Stimulated activated CD4-positive, alpha-beta T cell treated with anti-CD3 and anti-CD28 coated beads, Interleukin-1b, Interleukin-23, amount 100 ng/mL, for 1 hour (primary cell): ENCODE data around the gene ARMH4.

ENCODE experiments used
- DNase-seq, 2 donors: peaks; one replicate each; pipeline ENCODE4 v3.0.0-alpha.2; 2020; ENCODE audit warnings: low read depth in 2 of 2

Gene ARMH4

DNA sequence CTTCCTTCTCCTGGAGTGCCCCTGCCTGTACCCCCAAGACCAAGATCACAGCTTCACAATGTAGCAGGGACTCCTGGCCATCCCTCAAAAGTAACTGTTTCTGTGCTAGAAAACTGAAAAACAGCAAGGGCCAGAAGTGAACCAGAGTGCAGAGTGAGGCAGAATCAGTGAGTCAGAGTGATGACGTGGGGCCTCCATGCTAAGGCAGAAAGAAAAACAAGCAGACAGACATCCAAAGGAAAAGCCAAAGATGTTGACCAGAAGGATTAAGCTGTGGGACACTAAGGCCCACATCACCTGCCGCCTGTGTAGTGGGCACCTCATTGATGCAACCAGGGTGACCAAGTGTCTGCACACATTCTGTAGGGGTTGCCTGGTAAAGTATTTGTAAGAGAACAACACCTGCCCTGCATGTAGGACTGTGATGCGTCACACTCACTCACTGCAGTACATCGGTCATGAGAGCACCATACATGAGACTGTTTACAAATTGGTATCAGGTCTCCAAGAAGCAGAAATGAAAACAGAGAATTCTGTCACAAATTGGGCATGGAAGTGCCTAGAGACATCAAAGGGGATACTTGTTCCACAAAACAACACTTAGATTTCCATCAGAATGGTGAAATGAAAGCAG is 51.2 kb downstream of the ARMH4 start:
- no peak for DNase-seq

DNA sequence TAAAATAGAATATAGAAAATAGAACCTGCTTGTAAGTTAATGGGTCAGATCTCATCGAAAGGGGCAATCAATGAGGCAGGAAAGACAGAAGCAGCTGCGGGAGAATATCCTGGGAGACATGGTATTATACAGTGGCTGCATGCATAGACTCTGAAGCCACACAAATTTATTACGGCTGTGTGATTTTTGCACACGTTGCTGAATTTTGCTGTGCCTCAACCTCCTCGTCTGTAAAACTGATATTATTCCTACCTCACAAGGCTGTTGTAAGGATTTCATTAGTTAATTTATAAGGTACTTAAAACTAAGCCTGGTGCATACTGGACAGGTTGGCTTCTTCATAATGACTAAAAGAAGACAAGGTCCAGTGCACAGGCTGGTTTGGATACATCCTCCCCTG is 52.3 kb downstream of the ARMH4 start:
- DNase-seq: no peak

DNA sequence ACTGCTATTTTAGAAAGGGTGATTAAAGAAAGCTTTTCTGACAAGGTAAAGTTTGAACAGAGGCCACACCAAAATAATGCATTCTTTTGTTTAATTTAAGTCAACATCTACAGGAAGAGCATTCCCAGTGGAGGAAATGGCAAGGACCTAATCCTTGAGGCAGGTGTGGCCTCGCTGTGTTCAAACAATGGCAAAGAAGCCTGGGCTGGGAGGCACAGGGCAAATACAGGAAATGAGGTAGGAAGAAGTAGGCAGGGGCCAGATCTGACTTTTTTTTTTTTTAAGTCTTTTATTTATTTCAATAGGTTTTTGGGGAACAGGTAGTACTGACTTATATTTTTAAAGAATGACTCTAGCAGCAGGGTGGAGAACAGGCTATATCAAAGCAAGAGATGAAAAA is 53.5 kb downstream of the ARMH4 start:
- no peak for DNase-seq

DNA sequence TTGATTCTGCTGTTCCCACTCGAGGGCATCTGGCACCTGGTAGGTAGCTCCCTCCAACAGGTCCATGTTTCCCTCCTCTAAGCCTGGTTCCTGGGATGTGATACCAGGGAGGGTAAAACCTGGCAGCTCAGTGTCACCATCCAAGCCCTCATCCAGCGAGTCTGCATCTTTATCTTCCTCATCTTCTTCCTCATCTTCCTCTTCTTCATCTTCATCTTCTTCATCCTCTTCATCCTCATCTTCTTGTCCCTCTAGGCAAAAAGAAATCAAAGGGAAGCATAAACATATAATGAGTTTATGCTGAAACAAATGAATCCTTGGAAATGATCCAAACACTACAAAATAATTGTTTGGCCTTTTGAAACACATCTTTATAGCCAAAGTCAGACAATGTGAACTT is 55.3 kb downstream of the ARMH4 start:
- DNase-seq: no peak

DNA sequence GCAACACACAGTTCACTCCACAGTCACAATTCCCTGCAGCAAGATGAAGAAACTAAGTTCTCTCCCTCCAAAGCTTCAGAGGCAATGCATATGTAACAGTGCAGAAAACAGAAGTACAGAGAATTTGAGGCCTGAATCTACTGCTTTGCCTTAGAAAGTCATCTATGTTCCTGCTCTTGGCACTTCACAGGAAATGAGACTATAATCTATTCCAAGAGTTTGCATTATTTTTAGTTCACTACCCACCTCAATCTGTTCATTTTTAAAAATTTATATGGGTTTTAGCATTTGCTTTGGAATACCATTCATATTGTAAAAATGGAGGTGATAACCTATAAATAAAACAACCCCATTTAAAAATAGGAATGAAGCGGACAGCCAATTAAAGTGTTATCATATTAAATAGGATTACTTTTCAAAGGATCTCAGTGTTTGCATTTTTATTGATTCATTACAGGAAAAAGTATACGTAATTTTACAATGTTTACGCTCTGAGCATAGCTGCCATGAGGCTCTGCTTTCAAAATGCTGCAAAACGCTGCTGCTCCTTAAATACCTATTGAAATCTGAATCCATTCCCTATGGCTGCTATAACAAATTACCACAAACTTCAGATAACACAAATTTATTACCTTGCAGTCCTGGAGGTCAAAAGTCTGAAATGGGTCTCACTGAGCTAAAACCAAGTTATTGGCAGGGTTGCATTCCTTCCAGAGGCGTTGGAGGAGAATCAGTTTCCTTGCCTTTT is 60.0 kb downstream of the ARMH4 start:
- no peak for DNase-seq

DNA sequence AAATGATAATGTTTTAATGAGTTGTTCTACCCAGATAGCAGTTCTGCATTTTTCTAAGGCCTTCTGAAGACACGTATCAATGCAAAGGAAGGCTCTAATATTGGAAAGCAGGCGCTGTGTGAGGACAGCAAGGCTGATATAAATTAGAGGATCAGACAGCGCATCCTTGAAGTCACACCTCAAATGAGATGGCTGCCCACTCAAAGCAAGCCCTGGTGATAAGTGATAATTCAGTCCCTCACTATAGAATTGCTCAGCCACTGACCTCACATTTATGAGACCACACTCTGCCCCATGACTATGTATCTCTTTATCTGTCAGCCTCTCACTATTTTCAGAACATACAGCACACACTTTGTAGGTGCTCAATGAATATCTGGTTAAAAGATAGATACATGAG is 62.4 kb downstream of the ARMH4 start:
- no peak for DNase-seq

DNA sequence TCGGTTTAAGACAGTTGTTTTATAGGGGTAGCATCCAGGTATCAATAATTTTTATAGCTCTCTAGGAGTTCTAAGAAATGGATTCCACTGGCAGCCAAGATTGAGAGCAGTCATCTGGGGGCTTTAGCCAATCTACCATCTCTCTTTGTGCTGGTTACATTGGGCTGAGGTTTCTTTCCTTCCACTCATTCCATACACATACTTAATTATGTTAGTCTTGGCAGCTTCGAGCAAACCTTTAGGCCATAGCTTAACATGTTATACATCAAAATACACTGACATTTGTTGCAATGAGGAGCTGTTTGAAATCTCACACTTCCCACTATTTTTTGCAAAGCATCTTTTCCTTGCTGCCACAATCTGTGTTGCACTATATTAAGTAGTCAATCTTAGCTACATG is 63.1 kb downstream of the ARMH4 start:
- DNase-seq: no peak

DNA sequence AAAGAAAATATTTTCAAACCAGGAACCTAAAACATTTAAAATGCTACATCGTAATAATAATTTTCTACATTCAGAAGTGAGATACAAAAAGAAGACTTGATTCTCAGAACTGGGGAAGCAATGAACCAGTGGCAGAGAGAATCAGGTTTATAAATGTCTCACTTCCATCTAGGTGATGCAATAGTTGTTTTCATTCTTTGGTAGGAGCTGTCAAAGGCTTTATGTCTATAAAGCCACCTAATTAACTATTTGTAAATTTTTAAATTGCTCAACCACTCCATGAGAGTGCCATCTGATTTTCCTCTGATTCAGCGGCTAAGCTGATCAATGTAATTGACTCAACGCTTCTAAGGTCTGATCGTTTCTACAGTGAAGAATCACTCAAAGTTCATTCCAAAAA is 66.1 kb downstream of the ARMH4 start:
- DNase-seq: no peak

DNA sequence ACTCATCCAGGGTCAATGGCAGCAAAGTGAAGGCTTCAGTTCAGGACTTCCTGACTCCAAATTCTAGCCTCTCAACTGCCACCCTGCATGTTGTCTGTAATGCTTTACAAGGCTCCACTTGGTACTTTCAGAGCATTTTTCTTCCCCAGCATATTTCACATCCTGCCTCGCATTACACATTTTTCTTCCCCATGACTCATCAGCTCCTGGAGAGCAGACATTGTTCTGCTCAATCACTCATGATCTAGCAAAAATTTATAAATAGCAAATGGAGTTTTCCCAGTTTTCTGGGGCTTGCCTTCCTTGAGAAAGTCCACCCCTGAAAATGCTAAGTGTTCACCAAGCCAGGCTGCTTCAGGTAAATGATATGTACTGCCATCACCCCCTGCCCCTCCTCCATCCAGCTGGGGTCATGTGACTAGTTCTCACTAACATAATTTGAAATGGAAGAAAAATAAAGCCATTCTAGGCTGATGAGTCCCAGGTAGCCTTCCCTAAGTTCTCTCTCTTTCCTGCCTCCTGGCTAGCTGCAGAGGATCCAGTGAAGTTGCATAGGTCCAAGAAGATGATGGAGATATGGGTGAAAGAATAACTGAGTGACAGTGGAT is 69.4 kb downstream of the ARMH4 start:
- no peak for DNase-seq

DNA sequence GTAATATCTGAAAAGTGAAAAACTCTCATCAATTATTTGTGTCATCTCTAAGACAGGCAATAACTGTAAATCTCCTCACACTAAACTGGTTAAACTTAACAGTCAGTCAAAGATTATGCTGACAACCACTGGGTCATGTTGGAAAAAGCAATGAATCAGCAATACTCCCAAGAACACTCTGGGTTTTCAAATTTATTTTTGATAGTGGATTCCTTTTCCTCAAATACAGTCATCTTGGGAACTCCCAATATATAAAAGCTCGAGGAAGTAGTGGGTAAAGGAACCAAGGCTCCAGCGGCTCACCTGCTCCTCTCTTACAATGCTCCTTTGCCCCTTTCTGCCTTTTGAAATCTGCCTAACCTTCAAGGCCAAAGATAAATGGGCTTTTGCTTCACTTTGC is 70.0 kb downstream of the ARMH4 start:
- no peak for DNase-seq

DNA sequence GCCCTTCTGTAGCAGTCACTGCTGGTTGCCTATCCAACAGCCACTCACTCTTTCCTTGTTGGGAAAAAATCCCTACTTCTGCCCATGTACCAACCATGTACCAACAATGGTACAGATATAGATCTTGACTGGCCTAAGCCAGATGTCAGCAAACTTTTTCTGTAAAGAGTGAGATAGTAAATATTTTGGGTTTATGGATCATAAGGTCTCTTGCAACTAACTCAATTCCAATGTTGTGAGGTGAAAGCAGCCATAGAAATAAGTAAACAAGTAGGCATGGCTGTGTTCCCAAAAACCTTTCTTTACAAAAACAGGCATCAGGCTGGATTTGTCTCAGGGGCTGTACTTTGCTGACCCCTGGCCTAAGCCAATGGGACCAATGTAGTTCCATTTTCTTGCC is 73.5 kb downstream of the ARMH4 start:
- no peak for DNase-seq

DNA sequence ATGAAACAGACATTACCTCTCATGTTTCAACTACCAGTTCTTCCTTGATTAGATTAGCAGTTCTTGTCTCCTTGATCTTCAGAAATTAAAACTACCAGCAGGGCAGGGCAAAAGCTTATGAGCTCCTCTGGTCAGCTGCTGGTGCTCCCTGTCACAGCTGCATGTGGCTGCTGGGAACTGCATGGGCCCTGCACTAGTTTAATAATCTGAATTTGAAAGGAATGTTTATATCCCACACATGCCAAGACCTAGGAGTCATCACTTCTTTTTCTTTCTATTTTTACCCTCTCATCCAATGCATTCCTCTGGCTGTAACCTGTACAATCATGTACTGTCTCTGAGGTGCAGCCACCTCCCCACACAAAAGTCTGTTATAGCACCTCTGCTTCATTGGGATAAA is 73.9 kb downstream of the ARMH4 start:
- no peak for DNase-seq

DNA sequence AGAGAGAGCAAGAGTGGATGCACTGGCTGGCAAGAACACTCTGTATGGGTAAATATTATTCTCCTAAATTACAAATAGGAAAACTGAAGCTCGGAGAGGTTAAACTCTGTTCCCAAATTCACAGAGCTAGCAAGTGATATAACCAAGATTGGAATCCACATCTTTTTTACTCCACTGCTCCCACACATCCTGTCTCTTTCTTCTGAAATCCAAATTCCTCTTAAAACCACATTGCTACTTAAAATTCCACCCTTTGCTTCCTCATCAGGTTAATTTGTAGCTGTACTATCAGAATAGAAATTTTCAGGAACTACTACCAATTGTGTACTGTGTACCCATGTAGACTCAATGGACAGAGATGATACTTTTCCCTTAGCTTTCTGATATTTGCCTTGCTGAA is 74.4 kb downstream of the ARMH4 start:
- DNase-seq: no peak

DNA sequence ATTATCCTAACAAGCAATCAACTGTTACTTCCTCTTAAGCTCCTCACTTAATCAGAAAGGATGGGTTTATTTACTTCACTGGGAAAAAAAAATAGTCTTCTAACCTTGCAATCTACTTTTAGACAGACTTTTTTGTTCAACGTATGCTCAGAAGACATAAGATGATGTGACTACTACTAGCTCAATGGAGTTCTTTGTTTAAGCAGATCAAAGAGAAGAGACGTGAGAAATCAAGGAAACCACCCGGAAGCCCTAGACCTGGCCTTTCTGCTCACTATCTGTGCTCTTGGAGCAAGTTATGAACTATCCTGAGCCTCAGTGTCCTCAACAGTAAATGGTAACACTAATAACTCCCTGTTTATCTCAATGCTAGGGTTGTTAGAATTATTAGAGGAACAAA is 78.5 kb downstream of the ARMH4 start:
- DNase-seq: no peak

DNA sequence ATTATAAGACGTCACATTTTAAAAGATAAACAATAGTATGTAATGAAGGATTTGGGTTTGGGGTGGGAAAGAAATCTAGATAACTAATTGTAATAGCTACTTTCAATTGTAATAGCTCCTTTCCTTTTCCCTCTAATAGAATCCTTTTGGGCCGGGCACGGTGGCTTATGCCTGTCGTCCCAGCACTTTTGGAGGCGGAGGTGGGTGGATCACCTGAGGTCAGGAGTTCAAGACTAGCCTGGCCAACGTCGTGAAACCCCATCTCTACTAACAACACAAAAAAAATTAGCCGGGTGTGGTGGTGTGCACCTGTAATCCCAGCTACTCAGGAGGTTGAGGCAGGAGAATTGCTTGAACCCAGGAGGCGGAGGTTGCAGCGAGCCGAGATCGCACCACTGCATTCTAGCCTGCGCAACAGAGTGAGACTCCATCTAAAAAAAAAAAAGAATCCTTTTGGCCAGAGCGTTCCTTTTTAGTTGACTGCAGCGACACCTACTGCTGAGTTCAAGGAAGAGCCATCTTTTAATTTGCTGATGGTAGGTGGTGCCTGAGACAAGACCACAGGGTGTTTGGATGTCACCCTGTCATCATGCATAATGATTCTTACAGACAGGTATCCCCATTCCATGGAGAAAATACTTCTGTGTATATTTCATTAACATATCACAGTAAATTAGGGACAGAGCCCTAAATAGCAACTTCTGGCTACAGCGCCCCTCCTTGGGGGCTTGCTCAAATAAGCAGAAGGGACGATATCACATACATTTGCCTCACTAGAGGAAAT is 79.5 kb downstream of the ARMH4 start:
- no peak for DNase-seq

DNA sequence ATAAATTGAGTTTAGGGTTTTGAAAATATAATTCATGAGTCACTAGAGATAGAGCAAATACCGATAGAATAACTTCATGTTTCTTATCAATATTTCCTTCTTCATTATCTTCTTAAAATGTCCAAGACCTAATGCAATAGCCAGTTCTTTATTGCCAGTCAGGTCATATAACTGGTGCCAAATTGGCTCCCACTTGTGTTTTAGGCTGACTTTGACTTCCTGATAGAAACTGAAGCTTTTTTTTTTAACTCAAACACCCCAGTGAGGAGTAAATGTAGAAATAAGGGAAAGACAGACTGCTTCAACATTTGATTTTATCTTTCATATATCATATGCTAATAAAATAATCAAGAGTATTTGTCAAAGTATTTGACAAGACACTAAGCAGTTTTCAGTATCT is 80.7 kb downstream of the ARMH4 start:
- DNase-seq: no peak

DNA sequence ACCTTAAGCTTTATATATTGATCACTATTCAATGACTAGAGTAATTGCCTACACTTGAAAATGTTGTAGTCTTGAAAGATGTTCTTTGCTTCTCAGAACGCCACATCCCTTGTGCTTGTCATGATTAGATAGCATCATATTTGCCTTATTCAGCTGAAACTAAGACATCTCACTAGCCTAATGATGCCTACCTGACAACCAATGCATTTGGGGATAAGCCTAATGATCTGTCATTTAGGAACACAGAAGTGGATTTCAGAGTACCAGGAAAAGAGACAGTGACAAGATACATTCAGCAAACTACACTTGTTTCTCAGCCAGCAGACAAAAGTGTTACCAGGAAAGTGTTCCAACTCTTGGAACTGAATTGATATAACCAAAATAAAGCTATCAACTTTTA is 83.7 kb downstream of the ARMH4 start:
- no peak for DNase-seq

DNA sequence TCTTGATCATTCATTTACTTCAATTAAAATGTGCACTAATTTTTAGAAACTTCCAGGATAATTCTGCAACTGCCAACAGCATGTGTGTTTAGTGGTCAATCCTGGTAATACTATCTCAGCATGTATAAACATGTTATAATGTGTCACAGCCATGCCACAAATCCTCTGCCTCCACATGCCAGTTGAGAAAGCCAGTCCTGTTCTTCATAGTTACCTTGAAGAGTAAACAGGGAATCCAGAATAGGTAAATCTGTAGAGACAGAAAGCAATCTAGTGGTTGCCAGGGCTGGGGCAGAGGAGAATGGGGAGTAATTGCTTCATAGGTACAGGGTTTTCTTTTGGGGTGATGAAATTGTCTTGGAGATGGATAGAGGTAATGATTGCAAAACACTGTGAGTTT is 85.9 kb downstream of the ARMH4 start:
- DNase-seq: no peak

DNA sequence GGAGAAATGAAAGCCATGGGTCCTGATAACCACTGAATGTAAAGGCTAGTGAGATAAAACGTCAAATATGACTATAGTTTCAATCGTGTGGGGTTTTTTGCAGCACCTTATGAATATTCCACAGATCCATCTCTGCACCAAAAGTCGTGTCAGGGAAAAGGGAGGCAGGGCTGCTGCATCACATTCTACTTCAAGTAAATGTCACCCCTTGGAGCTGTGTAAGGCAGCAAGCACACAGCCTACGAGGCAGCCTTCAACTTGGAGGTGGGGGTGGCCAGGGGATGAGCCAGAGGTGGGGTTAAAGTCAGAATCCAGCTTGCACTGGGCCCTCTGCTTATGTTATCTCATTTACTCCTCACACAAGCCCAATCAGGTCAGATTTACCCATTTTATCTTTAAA is 90.4 kb downstream of the ARMH4 start:
- DNase-seq: no peak

DNA sequence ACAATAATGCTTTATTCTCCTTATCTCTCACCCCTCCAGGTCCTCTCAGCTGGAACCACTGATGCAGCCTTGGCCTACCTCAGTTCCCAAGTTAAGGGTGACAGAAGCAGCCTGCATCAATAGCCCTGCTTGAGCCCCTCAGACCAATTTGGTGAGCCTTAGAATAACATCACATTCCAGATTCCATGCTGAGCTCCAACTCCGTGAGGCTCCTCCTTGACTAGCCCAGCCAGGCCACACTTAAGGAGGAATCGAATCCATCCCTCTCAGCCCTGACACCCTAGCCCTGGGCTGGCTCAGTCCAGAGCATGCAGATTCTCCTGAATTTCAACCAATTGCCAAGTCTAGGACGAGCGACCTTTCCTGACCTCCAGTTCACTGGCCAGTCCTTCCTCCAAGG is 91.1 kb downstream of the ARMH4 start:
- DNase-seq: no peak

DNA sequence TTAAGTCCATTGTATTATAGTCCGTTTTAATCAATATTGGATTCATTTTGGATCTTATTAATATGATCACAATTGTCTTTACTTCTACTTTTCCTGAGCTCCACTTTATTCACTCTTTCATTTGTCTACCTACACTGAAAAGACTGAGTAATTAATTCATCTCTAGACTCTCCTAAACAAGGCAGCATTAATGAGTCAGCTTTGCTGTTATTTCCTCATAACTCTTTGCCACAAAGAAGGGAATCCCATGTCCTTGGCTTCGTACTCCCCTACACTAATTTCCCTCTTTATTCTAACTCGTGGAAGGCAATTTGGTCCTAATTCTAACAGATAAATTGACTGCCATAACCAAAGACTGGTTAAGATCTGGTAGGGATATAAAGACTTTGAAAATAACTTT is 91.9 kb downstream of the ARMH4 start:
- no peak for DNase-seq

DNA sequence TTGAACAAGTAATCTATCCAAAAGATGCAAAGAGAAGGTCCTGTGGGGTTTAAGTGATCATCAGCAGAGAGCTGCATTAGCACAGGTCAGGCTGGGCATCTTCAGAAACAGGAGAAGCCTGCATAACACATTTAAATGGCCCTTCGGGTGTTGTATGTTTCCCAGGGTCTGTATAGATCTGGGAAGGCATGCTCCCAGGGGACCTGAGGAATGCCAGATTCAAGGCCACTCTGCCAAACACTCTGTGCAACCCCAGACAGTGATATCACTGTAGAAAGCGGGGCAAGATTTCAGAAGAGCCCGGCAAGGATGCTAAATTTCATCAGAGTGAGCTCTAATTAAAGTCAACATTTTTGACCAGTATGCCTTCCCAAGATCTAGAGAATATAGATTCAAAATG is 92.9 kb downstream of the ARMH4 start:
- no peak for DNase-seq
